Prostate gland (tissue), 2 donors: ENCODE measurements around the gene LHX5. TPM values are rescaled to one million over a fixed set of nuclear protein-coding genes. Genes with fewer than 3 reads are reported as not detected.

Experiments used
- DNase-seq: peaks from one replicate; pipeline ENCODE4 v3.0.0-alpha.2; 2019; ENCODE audit warnings: low spot score
- H3K27ac ChIP-seq, 2 donors: fragments of 200-600 bp; sonication (generic); 2 replicates each; pipeline ENCODE4 v1.5.1; 2017 to 2019
- H3K27me3 ChIP-seq: fragments of 200-600 bp; sonication (generic); replicated peaks from 2 replicates; pipeline ENCODE4 v1.5.1; 2019; ENCODE audit not compliant: insufficient read depth
- H3K36me3 ChIP-seq, 2 donors: fragments of 200-600 bp; sonication (generic); 1 replicate in 1 of 2; 2 replicates in 1 of 2; pipeline versions ENCODE4 v1.5.1 to v1.8.1; 2017 to 2019
- H3K4me1 ChIP-seq: fragments of 200-600 bp; sonication (generic); replicated peaks from 2 replicates; pipeline ENCODE4 v1.5.1; 2019
- H3K4me3 ChIP-seq, 2 donors: fragments of 200-600 bp; sonication (generic); 2 replicates each; pipeline ENCODE4 v1.5.1; 2017 to 2019
- H3K9me3 ChIP-seq: fragments of 200-600 bp; sonication (generic); 2 replicates; pipeline ENCODE4 v1.5.1; 2017
- POLR2A ChIP-seq: fragments of 450-650 bp; IDR thresholded peaks from one replicate; pipeline ENCODE4 v1.6.1; 2016; ENCODE audit warnings: antibody characterized with exemption, mild to moderate bottlenecking
- POLR2AphosphoS5 ChIP-seq: sonication (generic); formaldehyde crosslinking; IDR thresholded peaks from one replicate; pipeline ENCODE4 v1.6.1; 2017; ENCODE audit warnings: antibody characterized with exemption
- WGBS: methylation state at CpG from one replicate; pipeline ENCODE4 v1.1.5; 2018; 5-methylcytosine and 5-hydroxymethylcytosine counted together
- intact Hi-C: fragments of 100-400 bp; cut with DNase I; formaldehyde crosslinking; loops from one replicate; pipeline ENCODE4 v1.14.2; 2022
- total RNA-seq, 2 donors: library from RNA; depleted of rRNA; stranded (reverse); fragments of >200 nt; gene quantifications; one replicate each; pipeline ENCODE4 v1.1.0, GENCODE V29; 2016
- TF ChIP-seq, protein P1 (sequence below), 4 experiments: fragments of 200-600 bp in 2 of 4; fragments of 450-650 bp in 2 of 4; sonication (generic) in 2 of 4; IDR thresholded peaks; 1 replicate in 3 of 4; 2 replicates in 1 of 4; pipeline ENCODE4 v1.5.1; 2016 to 2019; ENCODE audit warnings: antibody characterized with exemption in 4 of 4, mild to moderate bottlenecking in 2 of 4, moderate library complexity in 2 of 4

Gene LHX5
- total RNA-seq, 2 donors from 2014 or later = not detected

DNA sequence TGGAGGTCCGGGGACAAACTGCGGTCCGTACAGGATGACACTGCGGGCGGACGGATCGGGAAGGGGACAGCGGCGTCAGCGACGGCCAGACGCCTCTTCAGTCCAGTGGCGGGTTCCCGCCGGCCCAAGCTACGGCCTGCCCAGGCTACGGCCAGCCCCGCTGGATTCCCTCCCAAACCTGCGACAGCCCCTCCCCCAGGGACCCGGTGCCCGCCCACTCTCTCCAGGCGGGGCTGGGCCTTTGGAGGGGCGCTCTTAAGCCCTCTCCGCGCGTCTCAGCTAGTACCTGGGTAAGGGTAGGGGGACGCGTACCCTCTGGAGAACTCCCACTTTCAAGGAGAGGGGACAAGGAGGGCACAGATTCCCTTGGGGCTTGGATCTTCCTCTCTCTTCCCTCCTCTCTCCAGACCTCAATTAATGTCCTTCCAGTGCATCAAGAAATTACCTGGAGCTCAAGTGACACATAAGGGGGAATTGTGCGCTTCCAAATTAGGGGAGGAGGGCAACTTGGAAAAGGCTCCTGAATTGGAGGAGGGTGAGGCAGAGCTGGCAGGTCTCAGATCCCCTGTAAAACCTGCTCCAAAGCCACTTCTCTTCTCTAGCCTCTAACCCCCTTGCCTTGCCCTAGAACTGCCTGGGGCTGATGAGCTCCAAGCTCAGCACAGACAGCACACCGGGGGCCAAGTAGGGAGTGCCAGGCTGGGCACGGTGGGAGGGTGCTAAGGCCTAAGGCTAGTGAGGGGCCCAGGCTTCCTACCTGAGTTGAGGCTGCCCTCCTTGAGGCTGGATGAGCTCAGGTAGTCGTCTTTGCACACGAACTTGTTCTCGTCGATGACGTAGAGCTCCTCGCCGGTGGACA, 3.1 kb downstream of the LHX5 start:
- Histone ChIP-seq H3K4me1 (peaks cover 6% of the 10 kb centered on the region), H3K27me3 (peaks cover 79% of the 10 kb centered on the region), H3K27ac (no peak overlapping the region), H3K4me3 (no peak overlapping the region), H3K9me3 (no peaks in the 10 kb centered on the region), H3K36me3 (no peaks in the 10 kb centered on the region)
- TF ChIP-seq POLR2AphosphoS5 = no peak
- TF ChIP-seq, protein P1, sequence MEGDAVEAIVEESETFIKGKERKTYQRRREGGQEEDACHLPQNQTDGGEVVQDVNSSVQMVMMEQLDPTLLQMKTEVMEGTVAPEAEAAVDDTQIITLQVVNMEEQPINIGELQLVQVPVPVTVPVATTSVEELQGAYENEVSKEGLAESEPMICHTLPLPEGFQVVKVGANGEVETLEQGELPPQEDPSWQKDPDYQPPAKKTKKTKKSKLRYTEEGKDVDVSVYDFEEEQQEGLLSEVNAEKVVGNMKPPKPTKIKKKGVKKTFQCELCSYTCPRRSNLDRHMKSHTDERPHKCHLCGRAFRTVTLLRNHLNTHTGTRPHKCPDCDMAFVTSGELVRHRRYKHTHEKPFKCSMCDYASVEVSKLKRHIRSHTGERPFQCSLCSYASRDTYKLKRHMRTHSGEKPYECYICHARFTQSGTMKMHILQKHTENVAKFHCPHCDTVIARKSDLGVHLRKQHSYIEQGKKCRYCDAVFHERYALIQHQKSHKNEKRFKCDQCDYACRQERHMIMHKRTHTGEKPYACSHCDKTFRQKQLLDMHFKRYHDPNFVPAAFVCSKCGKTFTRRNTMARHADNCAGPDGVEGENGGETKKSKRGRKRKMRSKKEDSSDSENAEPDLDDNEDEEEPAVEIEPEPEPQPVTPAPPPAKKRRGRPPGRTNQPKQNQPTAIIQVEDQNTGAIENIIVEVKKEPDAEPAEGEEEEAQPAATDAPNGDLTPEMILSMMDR (IDR thresholded peaks at IDR 0.05) = no peak
- no peak for TF ChIP-seq POLR2A
- intact Hi-C loops = loop anchor here (10.0 kb wide), 1 partner anchor 226 kb away; no protein-coding TSS in a partner anchor
- under 1% methylated on average over 37 of the region's 38 CpGs for WGBS
- DNase-seq = no peak

DNA sequence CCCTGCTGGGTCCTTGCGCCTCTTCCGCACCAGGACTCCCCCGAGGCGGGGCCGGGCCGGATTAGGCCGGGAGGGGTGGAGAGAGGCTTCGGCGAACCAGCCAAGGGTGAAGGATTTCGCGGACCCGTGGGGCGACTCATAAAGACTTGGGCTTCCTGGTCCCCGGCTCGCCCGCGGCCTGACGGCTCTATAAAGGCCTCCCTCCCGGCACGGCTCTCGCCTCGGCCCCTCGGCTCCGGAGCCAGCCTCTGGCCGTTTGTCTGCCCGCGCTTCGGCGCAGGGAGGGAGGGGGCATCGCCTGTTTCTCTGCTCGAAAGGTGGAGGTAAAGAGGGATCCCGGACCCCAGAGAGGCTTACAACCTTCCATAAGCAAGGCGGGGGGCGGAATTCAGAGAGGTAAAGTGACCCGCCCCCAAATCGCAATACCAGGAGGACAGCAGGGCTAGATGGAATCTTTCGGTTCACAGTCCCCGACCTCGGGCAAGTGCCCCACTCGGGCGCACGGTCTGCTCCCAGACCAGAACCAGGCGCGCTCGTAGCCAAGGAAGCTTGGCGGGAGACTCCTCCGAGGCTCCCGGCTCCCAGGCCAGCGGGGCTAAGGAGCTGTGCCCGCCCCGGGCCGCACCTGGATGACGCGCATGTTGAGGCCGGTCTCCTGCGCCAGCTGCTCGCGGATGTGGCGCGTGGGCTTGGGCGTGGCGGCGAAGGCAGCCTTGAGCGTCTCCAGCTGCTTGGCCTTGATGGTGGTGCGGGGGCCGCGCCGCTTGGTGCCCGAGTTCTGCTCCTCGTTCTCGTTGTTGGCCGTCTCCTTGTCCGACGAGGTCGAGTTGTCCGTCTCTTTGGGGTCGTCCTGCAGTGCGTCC, 3.9 kb downstream of the LHX5 start:
- peaks cover 85% of the 10 kb centered on the region for H3K27me3 ChIP-seq
- WGBS = 1% methylated on average over 77 of the region's 78 CpGs

DNA sequence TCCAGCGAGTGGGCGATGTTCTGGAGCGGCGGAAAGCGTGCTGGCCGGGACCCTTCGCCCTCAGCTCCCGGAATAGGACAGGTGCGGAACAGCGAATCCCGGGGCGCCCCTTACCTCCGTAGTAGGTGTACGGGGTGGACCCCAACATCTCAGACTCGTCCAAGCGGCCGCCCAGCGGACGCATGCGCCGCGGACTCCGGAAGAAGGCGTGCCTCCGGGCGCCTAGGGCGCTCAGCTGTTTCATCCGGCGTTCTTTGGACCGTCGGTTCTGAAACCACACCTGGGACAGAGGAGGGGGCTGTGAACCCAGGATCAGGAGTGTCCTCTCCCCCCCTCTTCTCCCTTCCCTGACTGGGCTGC, 4.5 kb downstream of the LHX5 start:
- Histone ChIP-seq H3K36me3 (no peaks in the 10 kb centered on the region), H3K4me1 (peaks cover 10% of the 10 kb centered on the region), H3K27me3 (peaks cover 81% of the 10 kb centered on the region), H3K4me3 (peak overlapping the region; percentile 10 to 24), H3K9me3 (no peaks in the 10 kb centered on the region), H3K27ac (no peak overlapping the region)
- TF ChIP-seq, protein P1 (IDR thresholded peaks at IDR 0.05) = no peak
- no peak for TF ChIP-seq POLR2AphosphoS5
- TF ChIP-seq POLR2A = no peak
- 4% methylated on average over 19 of the region's 31 CpGs for WGBS
- no peak for DNase-seq
- intact Hi-C loops = loop anchor here (10.0 kb wide), 1 partner anchor 228 kb away; no protein-coding TSS in a partner anchor

More for the DNA sequence above, 3.9 kb downstream of the LHX5 start:
- H3K4me1 ChIP-seq = peaks cover 10% of the 10 kb centered on the region
- H3K27ac ChIP-seq = no peak overlapping the region
- H3K4me3 ChIP-seq = peak overlapping the region; percentile 10 to 24
- no peak for TF ChIP-seq POLR2AphosphoS5
- no peaks in the 10 kb centered on the region for H3K36me3 ChIP-seq
- intact Hi-C loops = loop anchor here (10.0 kb wide), 1 partner anchor 227 kb away; no protein-coding TSS in a partner anchor
- no peak for DNase-seq
- H3K9me3 ChIP-seq = no peaks in the 10 kb centered on the region

DNA sequence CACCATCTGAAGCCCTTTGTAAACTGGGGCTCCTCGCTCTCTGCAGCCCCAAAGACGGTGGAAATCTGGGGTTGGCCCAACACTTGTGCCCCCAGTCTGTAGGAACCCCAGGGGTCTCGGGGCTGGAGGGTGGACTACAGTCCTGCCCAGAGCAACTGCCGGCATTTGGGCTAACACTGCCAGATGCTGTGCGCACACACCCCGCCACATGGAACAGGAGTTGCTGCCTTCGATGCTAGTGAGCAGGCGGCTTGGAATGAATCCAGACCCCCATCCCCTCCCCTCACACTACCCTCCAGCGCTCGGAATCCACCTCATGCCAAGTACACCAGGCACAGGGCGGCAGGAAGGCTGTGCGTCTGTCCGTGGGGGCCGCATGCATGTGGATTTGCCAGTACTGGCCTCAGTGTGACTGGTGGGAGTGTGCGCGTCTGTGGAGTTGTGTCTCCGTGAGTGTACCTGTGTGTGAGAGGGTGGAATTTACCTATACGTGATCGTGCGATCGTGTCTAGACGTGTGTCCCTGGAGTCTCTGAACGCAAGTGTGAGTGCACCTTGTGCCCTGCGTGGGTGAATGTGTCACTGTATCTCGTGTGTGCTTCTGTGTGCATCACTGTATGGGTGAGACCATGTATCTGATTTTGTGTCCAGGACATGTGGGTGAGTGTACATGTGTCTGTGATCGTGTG, 5.1 kb downstream of the LHX5 start:
- TF ChIP-seq POLR2AphosphoS5 (no peak), POLR2A (no peak)
- TF ChIP-seq, protein P1 (IDR thresholded peaks at IDR 0.05) = no peak
- no peaks in the 10 kb centered on the region for H3K36me3 ChIP-seq
- H3K4me1 ChIP-seq = peaks cover 10% of the 10 kb centered on the region
- no peak overlapping the region for H3K4me3 ChIP-seq
- no peak for DNase-seq
- peaks cover 77% of the 10 kb centered on the region for H3K27me3 ChIP-seq
- intact Hi-C loops = loop anchor here (10.0 kb wide), 1 partner anchor 228 kb away; no protein-coding TSS in a partner anchor
- WGBS = 7% methylated on average over 15 of the region's 26 CpGs
- H3K27ac ChIP-seq = no peak overlapping the region
- no peaks in the 10 kb centered on the region for H3K9me3 ChIP-seq
